B cell (primary cell): ENCODE results near the gene KYNU.

Source experiments
- CTCF ChIP-seq: fragments of 200-600 bp; IDR thresholded peaks from one replicate; pipeline ENCODE4 v1.8.0; 2022; ENCODE audit warnings: antibody characterized with exemption, mild to moderate bottlenecking
- EZH2 ChIP-seq: IDR thresholded peaks from 2 replicates; pipeline ENCODE4 v1.6.1; 2012; ENCODE audit warnings: borderline replicate concordance, low read depth, mild to moderate bottlenecking, moderate library complexity, low read length; ENCODE audit not compliant: insufficient read depth, poor library complexity, severe bottlenecking

GRCh38 chr2:142878031-142878678, 691 bp downstream of the KYNU start:
- TF ChIP-seq CTCF, result no peak
- TF ChIP-seq EZH2, result no peak
